GM21825 (cell line): ENCODE results near the gene KRTAP13-2.

Source experiments
- ATAC-seq: cut with Tn5 transposase; IDR thresholded peaks from one replicate; pipeline ENCODE4 v1.9.1; 2021; ENCODE audit warnings: mild to moderate bottlenecking, moderate library complexity; ENCODE audit not compliant: unreplicated experiment

Gene KRTAP13-2

GRCh38 chr21:30372139-30372770 lies at the start of gene KRTAP13-2:
Gene KRTAP13-2 (minus strand): TSS chr21:30372271. CDS start chr21:30372213, 58 bp downstream.
- no peak for ATAC-seq

DNA sequence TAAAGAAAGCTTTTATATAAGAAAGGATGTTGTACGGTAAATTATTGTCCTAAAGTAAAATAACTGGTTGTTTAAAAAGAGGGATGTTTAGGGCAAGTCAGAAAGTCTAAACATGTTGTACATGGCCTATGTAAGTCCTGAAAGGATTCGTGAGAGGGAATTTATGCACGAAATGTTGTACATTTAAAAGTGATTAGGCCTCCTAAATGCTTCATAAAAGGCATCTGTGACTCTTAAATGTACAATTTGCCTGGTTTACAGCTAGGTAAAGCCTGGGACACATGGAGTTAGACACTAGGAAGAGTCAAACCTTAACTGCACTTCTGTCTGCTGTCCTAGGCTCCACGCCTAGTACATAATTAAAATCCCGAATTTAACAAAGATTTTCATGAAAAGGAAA lies 43.9 kb upstream of the KRTAP13-2 start:
- no peak for ATAC-seq

DNA sequence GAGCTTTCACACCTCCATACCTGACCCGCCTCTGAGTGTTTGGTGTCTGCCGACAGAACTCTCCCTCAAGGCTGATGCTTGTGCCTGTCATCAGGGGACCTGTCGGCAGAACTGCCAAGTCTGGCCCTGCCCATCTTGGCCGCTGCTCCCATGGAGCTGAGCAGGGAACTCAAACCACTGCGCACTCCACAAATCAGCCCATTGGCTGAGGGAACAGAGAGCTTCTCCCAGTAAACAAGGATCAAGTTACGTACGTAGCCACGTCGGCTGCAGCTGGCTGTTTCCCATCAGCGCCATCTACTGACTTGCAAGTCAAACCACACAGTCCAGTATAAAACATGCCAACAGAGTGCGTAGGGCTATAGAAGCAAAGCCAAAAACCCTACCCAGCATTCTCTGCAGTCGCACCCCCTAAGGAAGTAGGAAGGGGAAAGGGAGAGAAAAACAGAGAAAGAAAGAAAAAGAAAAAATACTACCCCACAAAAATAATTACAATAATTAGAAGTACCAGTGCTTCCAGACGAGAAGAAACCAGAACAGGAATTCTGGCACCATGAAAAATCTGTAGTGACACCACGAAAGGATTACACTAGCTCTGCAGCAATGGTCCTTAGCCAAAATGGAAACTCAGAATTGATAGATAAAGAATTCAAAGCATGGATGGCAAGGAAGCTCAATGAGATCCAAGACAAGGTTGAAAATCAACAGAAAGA lies 36.9 kb upstream of the KRTAP13-2 start:
- ATAC-seq, result no peak

DNA sequence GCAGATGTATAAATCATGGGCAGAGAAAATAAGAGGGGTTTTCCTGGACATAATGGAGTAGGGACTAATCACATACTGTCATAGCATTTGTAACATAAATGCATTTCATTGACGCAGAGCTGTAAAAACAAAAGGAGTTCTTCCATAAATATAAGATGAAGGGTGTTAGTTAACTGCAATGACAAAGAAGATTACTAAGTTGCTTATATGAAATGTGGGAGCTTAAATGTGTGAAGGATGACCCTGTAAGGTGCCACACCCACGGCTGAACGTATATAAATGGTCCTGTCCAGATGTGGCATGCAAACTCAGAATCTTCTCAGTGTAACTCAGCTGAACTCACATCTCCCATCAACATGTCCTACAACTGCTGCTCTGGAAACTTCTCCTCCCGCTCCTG lies 23.7 kb upstream of the KRTAP13-2 start, which contains the start of gene KRTAP13-1:
KRTAP13-1 (plus strand) TSS at position 301 of the 400 bp plus-strand sequence; CDS start at position 357, 56 bp downstream.
- no peak for ATAC-seq

DNA sequence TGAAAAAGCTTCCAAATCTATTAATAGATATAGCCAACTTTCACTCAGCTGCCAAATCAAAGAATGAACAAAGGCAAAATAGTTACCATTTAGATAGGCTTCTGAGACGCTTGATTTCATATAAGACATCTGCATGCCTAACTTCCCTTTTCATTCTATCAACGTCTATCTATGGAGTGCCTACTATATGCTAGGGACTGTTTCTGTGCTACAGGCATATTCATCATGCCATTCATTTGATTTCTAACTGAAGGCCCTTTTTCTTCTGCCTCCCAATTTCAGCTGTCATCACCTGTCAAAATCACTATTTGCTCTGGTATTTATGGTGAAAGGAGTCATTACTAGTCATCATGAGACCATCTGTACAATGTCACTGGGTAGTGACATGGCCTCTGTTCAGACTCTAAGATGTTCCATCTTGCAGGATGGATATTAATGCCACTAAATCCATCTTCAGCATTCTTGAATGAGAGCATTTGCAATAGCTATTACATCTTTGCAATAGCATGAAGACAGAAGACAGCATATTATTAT lies 19.5 kb upstream of the KRTAP13-2 start:
- ATAC-seq, result no peak

GRCh38 chr21:30382201-30382600 lies 10.1 kb upstream of the KRTAP13-2 start:
- no peak for ATAC-seq

GRCh38 chr21:30355906-30356305 lies 16.2 kb downstream of the KRTAP13-2 start:
- ATAC-seq, result no peak

DNA sequence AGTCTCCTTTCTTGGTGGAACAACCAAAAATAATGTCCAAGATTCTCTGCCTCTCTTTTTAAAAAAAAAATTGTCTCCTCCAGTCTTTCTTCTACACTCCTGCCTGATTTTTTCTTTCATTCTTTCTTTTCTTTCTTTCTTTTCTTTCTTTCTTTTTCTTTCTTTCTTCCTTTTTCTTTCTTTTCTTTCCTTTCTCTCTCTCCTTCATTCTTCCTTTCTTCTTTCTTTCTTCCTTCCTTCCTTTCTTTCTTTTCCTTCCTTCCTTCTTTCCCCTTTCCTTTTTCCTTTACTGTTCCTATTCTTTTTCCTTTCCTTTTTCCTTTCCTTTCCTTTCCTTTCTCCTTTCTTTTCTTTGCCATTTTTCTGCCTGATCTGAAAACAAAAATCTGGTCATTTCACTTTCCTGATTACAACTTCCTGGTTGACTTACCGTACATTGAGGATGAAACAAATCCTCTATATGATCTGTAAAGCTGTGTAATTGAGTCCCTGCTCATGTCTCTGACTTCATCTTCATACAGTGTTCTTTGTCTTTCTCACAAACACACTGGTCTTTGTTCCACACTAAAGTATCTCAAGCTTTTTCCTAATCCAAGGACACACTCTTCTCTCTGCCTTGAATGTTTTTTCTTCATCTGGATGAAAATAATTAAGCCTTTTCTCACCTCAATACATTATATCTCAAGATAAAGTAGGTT lies 17.6 kb downstream of the KRTAP13-2 start:
- ATAC-seq, result no peak

DNA sequence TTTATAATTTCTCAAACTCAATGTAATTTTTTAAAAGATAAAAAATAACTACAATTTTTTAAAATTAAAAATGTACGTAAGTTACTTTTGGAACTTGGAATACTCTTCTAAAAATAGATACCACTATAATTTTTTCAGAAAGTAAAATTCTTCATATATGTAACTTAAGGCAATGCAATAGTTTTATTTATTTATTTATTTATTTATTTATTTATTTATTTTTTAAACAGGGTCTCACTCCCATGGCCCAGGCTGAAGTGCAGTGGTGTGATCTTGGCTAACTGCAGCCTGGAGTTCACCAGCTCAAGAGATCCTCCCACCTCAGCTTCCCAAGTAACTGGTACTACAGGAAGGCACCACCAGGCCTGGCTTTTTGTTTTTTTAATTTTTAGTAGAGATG lies 20.5 kb downstream of the KRTAP13-2 start:
- ATAC-seq, result no peak

- ATAC-seq, result no peak
Measured at GRCh38 chr21:30349572-30349971, 22.5 kb downstream of the KRTAP13-2 start.

- ATAC-seq, result no peak
Measured at GRCh38 chr21:30348506-30348905, 23.6 kb downstream of the KRTAP13-2 start, which contains the start of gene KRTAP23-1. Gene KRTAP23-1 (minus strand): TSS chr21:30348606. CDS start chr21:30348606, 0 bp downstream.

DNA sequence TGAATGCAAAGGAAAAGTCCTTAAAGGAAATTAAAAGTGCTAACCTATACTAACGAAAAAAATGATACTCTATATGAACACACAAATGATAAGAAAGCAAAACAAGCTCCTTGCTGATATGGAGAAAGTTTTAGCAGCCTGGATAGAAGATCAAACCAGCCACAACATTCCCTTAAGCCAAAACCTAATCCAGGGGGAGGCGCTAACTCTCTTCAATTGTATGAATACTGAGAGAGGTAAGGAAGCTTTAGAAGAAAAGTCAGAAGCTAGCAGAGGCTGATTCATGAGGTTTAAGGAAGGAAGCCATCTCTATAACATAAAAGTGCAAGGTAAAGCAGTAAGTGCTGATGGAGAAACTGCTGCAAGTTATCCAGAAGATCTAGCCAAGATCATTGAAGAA lies 27.1 kb downstream of the KRTAP13-2 start:
- ATAC-seq, result no peak

GRCh38 chr21:30340714-30341573 lies 31.1 kb downstream of the KRTAP13-2 start:
- ATAC-seq, result no peak

- no peak for ATAC-seq
Measured at GRCh38 chr21:30338717-30339116, 33.4 kb downstream of the KRTAP13-2 start.

- ATAC-seq, result no peak
Measured at GRCh38 chr21:30337772-30338171, 34.3 kb downstream of the KRTAP13-2 start.

DNA sequence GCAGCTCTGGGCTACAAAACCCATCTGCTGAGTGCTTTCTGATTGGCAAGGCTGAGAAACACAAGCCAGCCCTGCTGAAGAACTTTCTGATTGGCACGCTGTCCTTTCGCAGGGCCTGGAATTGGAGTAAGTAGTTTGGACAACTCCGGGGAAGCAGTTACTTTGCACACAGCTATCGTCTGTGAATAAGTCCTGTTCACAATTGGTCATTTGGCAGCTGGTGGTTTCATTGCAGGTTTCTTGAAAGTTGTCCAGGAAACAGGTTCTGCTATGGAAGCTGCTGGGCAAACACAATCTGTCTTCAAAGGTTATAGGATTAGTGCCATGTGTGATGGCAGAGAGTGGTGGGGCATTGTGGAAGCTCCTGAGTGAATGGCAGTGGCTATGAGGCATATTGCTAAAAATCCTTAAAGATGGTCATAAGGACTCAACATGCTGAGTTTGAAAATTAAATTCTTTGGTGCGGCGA lies 34.8 kb downstream of the KRTAP13-2 start, which contains the start of gene KRTAP27-1:
KRTAP27-1 (minus strand) TSS at position 419 of the 469 bp plus-strand sequence; CDS start at position 393, 26 bp downstream.
- ATAC-seq, result no peak

DNA sequence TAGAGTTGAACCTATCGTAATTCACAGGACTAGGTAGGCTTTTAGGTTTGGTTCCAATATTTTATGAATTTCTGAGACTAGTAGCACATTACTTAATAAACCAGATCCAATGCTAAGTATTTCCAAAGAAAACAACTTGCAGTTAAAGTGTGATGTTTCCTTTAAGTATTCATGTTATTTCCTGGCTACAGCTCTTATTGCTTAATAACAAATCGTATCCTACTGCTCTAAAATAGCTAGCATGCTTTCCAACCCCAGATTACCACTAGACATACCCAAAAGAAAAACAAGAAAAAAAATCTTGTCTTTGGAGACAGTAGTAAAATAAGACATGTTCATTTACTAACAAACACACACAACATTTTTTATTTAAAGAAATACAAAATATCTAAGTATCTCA lies 35.5 kb downstream of the KRTAP13-2 start:
- ATAC-seq, result no peak

GRCh38 chr21:30333736-30334135 lies 38.3 kb downstream of the KRTAP13-2 start:
- no peak for ATAC-seq

- ATAC-seq, result no peak
Measured at GRCh38 chr21:30332681-30333080, 39.4 kb downstream of the KRTAP13-2 start.

DNA sequence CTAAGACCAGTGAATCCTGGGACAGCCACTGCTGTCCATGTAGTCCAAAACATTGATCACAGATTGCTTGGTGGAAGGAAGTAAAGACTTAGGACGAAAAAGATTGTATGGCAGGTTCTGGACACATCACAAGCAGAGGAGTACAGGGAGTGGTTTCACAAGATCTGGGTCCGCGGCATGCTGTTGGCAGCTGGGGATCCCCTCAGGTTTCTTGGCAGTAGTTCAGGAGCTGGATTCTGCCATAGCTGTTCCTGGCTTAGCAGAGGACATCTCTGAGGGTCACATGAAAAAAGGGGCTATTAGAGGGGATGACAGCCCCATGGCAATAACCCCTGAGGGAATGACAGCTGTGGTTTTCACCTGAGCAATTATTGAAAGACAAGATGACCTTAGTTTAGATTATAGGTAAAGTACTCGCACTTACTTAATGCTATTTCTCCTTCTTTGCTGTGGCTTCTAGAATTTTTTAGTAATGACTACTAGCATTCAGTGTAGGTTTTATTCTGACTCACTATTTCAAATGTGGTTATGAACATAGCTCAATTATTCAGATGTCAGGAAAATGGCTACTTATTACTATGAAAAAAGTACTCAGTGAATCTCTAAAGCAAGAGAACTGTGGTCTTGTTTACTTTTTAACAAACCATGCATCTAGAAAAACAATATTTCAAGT lies 42.7 kb downstream of the KRTAP13-2 start:
- ATAC-seq, result no peak
